ENCODE results near the gene PXN. TPM values are rescaled to one million over a fixed set of nuclear protein-coding genes. Genes with fewer than 3 reads are reported as not detected.

Gene PXN
- total RNA-seq, 4 donors from 2014 or later, result 54.1 to 93.1 (median 65.0) TPM

DNA sequence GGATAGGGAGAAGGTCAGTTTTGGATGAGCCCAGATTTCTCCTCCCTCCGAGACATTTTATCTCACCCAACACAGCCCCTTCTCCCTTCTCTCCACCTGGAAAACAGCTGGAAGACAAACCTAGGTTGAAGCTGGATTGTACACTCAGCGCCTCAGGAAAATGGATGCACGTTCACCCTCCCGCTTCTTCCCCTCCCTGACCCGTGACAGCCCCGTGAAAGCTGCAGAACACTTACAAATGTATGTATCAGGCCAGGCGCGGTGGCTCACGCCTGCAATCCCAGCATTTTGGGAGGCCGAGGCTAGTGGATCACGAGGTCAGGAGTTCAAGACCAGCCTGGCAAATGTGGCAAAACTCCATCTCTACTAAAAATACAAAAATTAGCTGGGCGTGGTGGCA, 22.0 kb upstream of the PXN start:
- TF ChIP-seq, protein P1, sequence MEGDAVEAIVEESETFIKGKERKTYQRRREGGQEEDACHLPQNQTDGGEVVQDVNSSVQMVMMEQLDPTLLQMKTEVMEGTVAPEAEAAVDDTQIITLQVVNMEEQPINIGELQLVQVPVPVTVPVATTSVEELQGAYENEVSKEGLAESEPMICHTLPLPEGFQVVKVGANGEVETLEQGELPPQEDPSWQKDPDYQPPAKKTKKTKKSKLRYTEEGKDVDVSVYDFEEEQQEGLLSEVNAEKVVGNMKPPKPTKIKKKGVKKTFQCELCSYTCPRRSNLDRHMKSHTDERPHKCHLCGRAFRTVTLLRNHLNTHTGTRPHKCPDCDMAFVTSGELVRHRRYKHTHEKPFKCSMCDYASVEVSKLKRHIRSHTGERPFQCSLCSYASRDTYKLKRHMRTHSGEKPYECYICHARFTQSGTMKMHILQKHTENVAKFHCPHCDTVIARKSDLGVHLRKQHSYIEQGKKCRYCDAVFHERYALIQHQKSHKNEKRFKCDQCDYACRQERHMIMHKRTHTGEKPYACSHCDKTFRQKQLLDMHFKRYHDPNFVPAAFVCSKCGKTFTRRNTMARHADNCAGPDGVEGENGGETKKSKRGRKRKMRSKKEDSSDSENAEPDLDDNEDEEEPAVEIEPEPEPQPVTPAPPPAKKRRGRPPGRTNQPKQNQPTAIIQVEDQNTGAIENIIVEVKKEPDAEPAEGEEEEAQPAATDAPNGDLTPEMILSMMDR (IDR thresholded peaks at IDR 0.05; ENCODE audit: low read depth), result no peak

DNA sequence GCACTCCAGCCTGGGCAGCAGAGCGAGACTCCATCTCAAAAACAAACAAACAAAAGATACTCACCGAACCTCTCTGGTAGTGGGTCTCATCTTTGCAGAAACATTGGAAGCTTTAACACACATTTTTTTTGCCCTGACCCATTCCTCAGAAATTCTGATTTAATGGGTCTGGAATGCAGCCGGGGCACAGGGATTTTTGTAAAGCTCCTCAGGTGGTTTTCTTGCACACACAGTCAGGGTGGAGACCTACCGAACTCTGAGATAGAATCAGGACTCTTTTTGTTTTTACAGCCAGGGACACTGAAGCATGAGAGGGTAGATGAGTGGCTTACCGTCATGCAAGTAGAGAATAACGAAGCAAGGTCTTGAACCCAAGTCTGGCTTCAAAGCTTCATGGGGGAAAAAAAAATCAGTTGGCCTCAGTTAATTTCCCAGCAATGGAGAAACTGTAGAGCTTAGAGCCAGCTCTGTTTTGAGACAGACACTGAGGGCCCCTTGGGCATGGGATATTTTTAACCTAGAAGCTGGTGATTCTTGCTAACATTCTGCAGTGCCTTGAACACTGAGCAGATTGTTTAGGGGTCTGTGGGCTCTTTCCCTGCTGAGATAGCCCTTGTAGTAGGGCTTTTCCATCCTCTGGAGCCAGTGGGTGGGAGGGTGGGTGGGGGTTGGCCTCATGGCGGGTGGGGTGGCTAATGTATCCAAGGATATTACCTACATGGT, 21.4 kb upstream of the PXN start:
- TF ChIP-seq, protein P1 (IDR thresholded peaks at IDR 0.05; ENCODE audit: low read depth), result no peak

DNA sequence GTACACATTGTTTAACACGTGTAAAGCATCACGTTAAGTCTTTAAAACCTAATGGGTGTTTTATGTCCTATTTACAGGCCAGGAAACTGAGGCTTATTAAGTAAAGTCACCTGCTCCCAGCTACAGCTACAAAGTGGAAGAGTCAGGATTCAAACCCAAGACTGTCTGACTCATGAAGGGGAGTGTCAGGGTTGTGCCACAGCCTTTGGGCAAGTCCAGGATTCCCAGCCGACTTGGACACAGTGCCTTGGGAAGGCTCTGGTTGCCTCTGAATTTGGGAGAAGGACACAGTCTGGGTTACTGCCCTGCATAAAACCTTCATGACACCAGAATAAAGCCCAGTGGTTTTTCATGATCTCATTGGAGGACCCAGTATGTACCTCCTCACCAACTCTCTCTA, 18.9 kb upstream of the PXN start:
- TF ChIP-seq, protein P1 (IDR thresholded peaks at IDR 0.05; ENCODE audit: low read depth), result no peak

DNA sequence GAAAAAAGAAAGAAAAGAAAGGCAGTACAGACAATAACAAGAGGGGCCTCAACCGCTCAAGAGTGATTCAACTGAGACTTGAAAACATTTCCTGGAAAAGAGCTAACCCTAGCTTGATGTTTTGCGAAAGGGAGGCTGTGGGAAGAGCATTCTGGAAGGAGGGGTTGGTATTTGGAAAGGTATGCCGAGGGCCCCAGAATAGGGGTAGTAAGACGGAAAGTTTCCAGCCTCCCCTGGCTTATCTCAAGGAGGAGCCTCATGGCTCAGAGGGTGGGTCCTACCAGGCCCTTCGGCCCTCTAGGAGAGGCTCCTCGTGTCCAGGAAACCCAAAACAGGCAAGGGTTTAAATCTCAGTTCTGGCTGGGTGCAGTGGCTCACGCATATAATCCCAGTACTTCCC, 17.8 kb upstream of the PXN start:
- TF ChIP-seq, protein P1 (IDR thresholded peaks at IDR 0.05; ENCODE audit: low read depth), result no peak

DNA sequence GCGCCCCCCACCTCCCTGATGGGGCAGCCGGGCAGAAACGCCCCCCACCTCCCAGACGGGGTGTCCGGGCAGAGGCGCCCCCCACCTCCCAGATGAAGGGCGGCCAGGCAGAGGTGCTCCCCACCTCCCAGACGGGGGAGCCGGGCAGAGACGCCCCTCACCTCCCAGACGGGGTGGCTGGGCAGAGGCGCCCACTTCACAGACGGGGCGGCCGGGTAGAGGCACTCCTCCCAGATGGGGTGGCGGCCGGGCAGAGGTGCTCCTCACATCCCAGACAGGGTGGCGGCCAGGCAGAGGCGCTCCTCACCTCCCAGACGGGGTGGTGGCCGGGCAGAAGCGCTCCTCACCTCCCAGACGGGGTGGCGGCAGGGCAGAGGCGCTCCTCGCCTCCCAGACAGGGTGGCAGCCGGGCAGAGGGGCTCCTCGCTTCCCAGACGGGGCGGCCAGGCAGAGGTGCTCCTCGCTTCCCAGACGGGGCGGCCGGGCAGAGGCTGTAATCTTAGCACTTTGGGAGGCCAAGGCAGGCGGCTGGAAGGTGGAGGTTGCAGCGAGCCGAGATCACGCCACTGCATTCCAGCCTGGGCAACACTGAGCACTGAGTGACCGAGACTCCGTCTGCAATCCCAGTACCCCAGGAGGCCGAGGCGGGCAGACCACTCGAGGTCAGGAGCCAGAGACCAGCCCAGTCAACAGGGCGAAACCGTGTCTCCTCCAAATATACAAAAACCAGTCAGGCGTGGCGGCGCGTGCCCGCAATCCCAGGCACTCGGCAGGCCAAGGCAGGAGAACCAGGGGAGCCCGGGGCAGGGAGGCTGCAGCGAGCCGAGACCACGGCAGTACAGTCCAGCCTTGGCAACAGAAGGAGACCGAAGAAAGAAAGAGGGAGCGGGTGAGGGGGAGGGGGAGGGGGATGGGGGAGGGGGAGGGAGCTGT, 12.9 kb upstream of the PXN start:
- TF ChIP-seq, protein P1 (IDR thresholded peaks at IDR 0.05; ENCODE audit: low read depth), result no peak

DNA sequence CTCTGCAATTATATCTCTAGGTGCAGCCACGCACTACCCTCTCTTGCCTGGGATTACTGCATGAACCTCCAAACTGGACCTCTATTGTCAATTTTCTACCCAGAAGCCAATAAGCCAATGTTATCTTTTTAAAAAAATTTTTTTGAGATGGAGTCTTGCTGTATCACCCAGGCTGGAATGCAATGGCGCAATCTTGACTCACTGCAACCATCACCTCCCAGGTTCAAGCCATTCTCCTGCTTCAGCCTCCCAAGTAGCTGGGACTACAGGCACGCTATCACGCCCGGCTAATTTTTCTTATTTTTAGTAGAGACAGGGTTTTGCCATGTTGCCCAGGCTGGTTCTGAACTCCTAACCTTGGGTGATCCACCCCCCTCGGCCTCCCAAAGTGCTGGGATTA, 11.2 kb upstream of the PXN start:
- TF ChIP-seq, protein P1 (IDR thresholded peaks at IDR 0.05; ENCODE audit: low read depth), result no peak

DNA sequence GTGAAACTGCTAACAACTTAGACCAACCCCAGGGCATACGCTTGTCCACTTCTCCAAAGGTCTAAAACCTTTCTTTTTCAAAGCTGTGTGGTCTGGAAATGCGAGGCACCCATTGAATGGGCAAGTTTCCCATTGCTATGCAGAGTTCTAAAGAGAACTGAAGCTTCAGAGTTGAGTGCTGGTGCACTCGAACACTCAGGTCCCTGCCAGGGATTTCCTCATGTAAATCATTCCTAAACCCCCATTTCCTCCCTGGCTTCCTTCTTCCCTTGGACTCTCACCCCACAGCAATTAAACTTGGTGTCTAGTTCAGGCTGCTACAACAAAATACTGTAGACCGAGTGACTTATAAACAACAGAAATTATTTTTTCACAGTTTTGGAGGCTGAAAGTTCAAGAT, 2.2 kb upstream of the PXN start:
- TF ChIP-seq, protein P1 (IDR thresholded peaks at IDR 0.05; ENCODE audit: low read depth), result no peak
